ENCODE results near the gene LY6G6F. TPM values are rescaled to one million over a fixed set of nuclear protein-coding genes. Genes with fewer than 3 reads are reported as not detected.

The LY6G6F gene, protein sequence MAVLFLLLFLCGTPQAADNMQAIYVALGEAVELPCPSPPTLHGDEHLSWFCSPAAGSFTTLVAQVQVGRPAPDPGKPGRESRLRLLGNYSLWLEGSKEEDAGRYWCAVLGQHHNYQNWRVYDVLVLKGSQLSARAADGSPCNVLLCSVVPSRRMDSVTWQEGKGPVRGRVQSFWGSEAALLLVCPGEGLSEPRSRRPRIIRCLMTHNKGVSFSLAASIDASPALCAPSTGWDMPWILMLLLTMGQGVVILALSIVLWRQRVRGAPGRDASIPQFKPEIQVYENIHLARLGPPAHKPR
- not detected for total RNA-seq

DNA sequence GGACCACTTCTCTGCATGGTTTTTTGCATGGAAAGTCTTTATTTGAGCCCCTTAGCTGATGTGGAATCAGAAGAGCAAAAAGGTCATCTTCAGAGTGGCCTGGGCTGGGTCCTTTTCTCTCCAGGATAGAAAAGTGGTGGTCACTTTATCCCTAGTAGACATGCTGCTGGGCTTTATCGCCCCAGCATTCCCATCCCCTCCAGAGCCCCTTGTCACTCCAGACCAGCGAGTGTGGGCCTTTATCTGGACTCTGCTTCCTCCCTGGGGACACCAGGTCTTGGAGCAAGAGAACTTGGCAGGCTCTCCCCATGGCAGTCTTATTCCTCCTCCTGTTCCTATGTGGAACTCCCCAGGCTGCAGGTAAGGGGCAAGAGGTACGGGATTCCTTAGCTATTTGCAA, at the start of gene LY6G6F:
LY6G6F (plus strand) TSS at position 268 of the 400 bp plus-strand sequence; CDS start at position 309, 41 bp downstream.
- Mint-ChIP-seq H3K9me3 (ENCODE audit: insufficient read depth) (no peaks in the 10 kb centered on the region), H3K4me3 (no peak within 1 kb of the TSS), H3K27me3 (ENCODE audit: low read depth) (no peaks in the 10 kb centered on the region), H3K36me3 (ENCODE audit: low read depth) (peaks cover 4% of the 10 kb centered on the region), H3K4me1 (ENCODE audit: low read depth) (peaks cover 23% of the 10 kb centered on the region), H3K27ac (no peak within 1 kb of the TSS)
- ATAC-seq (no peak), DNase-seq (no peak)
- POLR2A ChIA-PET = interaction anchor here (0.7 kb wide), 1 partner anchor 34 kb away, joined by 3 read pairs; the partner anchor contains the start of gene MSH5
- CTCF ChIA-PET = no interaction called here

DNA sequence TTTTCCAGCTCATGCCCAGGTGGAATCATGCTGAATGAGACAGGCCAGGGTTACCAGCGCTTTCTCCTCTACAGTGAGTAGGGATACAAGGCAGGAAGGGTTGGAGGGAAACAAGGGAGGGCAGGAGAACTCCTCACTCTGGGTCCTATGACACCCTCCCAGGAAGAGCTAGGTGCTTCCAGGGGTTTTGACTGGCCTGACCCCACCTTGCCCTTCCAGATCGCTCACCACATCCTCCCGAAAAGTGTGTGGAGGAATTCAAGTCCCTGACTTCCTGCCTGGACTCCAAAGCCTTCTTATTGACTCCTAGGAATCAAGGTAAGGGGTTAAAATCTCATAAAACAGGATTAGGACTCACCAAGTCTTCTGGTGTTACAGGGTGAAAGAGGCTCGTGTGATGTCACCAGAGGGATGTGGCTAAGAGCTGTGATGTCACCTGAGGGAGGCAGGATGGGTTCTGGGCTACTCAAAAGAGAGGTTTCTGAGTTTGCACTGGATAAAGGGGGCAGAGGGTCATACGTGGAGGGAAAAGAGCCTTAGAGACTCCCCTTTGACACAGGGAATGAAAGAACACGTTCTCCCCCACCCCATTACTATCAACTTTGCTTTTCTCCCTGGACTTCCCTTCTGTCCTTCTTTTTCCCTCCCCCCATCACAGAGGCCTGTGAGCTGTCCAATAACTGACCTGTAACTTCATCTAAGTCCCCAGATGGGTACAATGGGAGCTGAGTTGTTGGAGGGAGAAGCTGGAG, 49.1 kb upstream of the LY6G6F start:
- DNase-seq = peak; percentile 73
- ChIA-PET CTCF (interaction anchor here (1.2 to 1.4 kb wide), 3 partner anchors 61 to 173 kb away, joined by 3 to 5 read pairs (median 4); no protein-coding TSS in a partner anchor), POLR2A (interaction anchor here (0.8 to 6.8 kb wide), 4 partner anchors 7 to 81 kb away, joined by 3 to 109 read pairs (median 3); partner anchors contain the start of genes CSNK2B and GPANK1)
- ATAC-seq = no peak
- Mint-ChIP-seq H3K4me1 (ENCODE audit: low read depth) (peaks cover 78% of the 10 kb centered on the region), H3K27me3 (ENCODE audit: low read depth) (no peaks in the 10 kb centered on the region), H3K36me3 (ENCODE audit: low read depth) (peaks cover 69% of the 10 kb centered on the region), H3K9me3 (ENCODE audit: insufficient read depth) (no peaks in the 10 kb centered on the region), H3K27ac (peak overlapping the region; percentile 89), H3K4me3 (peak overlapping the region; percentile 91)

DNA sequence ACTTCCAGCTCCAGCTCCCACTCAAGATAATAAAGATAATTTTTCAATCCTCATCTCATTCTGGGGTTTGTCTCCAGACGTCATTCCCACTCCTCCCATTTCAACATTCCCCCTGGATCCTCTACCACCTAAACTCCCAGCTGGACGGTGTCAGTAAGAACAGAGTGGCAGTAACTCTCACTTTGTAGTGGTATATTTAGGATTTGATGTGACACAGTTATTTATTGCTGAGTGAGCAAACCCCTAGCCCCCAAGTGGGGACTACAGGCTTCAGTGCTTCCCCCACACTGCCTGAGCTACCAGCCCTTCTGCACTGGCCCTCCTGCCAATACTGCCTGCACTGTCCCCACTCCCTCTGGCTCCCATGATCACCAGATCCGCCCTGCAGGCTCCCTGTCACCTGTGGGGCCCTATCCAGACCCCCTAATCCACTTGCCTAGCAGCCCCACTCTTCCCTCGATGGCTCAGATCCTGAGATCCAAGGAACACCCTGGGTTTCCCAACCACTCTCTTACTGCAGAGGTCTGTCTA, 48.4 kb upstream of the LY6G6F start:
- DNase-seq = no peak
- Mint-ChIP-seq H3K36me3 (ENCODE audit: low read depth) (peaks cover 71% of the 10 kb centered on the region), H3K27ac (peak overlapping the region; percentile 89), H3K9me3 (ENCODE audit: insufficient read depth) (no peaks in the 10 kb centered on the region), H3K4me3 (peak overlapping the region; percentile 91), H3K4me1 (ENCODE audit: low read depth) (peaks cover 80% of the 10 kb centered on the region), H3K27me3 (ENCODE audit: low read depth) (no peaks in the 10 kb centered on the region)
- ATAC-seq = no peak
- ChIA-PET POLR2A (interaction anchor here (0.8 to 1.1 kb wide), 2 partner anchors 13 to 82 kb away, joined by 3 read pairs; no protein-coding TSS in a partner anchor), CTCF (interaction anchor here (1.3 to 1.4 kb wide), 2 partner anchors 62 to 172 kb away, joined by 3 to 4 read pairs; no protein-coding TSS in a partner anchor)

DNA sequence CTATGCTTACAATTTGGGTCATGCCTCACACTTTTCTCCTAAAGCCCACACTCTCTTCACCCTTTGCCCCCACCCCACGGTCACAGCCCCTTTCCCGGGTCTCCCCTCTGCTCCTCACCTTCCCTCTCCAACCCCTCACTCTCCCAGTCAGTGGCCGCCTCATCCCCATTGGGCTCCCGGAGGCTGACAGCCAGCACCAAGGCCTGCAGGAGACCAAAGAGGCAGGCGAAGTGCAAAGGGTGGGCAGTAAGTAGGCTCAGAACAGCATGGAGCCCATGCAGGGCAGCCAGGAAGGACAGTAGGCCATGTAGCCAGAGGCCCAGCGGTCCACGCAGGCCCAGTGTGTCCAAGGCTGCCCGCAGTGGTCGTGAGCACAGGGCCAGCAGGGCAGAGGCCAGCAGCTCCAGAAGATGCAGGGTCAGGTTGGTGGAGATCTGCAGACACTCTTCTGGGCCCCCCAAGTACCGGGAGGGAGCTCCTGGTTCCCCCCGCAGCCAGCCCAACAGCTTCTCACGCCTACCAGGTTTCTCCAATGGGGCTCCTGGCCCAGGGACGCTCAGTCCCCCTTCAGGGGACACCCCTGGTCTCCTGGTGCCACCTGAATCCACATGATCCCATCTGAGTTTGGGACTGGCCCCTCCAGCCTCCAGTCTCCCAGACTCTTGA, 47.5 kb upstream of the LY6G6F start:
- no peak for ATAC-seq
- DNase-seq = no peak
- H3K4me3 Mint-ChIP-seq = peak overlapping the region; percentile 91
- peaks cover 85% of the 10 kb centered on the region for H3K4me1 Mint-ChIP-seq (ENCODE audit: low read depth)
- H3K27me3 Mint-ChIP-seq (ENCODE audit: low read depth) = no peaks in the 10 kb centered on the region
- peak overlapping the region; percentile 88 for H3K27ac Mint-ChIP-seq
- CTCF ChIA-PET = no interaction called here
- no peaks in the 10 kb centered on the region for H3K9me3 Mint-ChIP-seq (ENCODE audit: insufficient read depth)
- POLR2A ChIA-PET = interaction anchor here (1.5 kb wide), 1 partner anchor 79 kb away, joined by 5 read pairs; no protein-coding TSS in a partner anchor
- peaks cover 80% of the 10 kb centered on the region for H3K36me3 Mint-ChIP-seq (ENCODE audit: low read depth)

DNA sequence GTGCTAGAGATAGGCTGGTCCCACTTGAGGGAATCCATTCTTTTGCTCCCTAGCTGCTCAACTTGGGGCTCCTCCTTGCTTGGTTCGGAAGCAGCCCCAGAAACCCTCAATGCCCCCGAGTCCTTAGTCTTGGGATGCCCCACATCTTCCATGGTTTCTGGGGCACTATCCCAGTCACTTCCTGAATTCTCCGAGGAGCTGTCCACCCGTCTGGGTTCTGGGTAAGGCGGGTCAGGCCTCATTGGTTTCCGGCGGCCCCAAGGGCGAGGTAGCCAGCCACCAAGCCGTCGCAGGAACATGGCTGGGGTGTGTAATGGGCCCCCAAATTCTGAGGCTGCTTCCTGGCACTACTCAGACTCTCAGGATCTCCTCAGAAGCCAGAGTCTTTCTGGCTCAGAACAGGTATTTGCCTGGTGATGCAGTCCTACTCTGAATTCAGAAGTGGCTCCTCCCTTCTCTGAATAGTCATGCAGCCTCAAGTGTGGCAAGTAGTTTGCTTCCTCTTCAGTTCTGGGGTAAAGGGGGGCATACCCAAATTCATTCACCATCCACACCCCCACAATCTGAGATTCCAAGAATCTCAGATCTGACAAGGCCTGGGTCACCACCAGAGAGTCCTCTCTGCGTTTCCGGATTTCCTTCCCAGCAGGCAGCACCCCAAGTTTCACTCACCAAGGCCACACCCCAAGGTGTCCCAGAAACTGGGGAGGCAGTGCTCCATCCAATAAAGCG, 46.9 kb upstream of the LY6G6F start:
- ChIA-PET POLR2A (interaction anchor here (0.9 to 2.6 kb wide), 7 partner anchors 7 to 118 kb away, joined by 3 to 34 read pairs (median 6); partner anchors contain the start of genes ABHD16A, BAG6, CLIC1 and DDX39B), CTCF (interaction anchor here (0.8 to 2.6 kb wide), 3 partner anchors 61 to 80 kb away, joined by 3 to 6 read pairs (median 3); partner anchors contain the start of gene MSH5)
- DNase-seq (peak; percentile 61), ATAC-seq (peak; percentile 43)
- Mint-ChIP-seq H3K27ac (peak overlapping the region; percentile 88), H3K9me3 (ENCODE audit: insufficient read depth) (no peaks in the 10 kb centered on the region), H3K27me3 (ENCODE audit: low read depth) (no peaks in the 10 kb centered on the region), H3K4me1 (ENCODE audit: low read depth) (peaks cover 90% of the 10 kb centered on the region), H3K4me3 (peak overlapping the region; percentile 91), H3K36me3 (ENCODE audit: low read depth) (peaks cover 87% of the 10 kb centered on the region)

DNA sequence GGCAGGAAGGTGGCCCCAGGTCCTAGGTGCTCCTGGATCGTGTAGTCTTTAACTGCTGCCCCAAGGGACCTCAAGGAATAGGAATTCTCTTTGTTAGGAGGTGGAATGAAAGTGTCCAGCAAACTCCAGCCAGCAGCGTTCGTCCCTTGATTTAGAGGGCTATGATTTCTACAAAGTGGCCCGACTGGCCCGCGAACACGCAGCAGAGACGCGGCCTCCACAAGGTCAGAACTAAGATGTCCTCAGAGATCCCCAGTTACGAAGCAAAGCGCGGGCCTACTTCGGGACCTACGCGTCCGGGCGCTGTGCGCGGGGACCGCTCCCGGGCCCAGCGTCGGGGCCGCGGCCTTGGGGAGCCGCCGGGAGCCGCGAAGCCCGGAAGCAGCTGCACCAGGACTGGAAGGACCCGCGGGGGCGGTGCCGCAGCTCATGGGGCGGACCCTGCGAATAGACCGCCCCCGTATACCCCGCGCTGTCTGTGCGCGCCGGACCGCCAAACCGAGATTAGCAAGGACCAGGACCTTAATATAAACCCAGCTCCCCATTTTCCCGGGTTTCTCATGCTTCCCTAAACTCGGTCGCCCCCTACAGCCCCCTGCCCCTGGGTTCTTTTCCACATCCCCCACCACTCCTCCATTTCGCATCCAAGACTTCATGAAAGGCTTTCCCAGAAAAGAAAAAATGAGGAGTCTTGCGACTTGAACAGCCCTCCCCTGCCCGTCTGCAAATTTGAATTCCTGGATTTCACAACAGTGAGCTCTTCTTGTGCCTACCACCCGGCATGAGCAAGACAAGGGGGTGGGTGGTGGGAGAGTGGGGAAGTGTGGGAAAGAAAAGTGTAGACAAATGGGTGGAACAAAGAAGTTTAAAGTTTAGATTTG, 46.0 kb upstream of the LY6G6F start, which contains the start of gene C6orf47:
C6orf47 (minus strand) TSS at position 398 of the 881 bp plus-strand sequence. CDS start 831 bp downstream, outside the sequence.
- peaks cover 85% of the 10 kb centered on the region for H3K4me1 Mint-ChIP-seq (ENCODE audit: low read depth)
- H3K4me3 Mint-ChIP-seq = peak within 1 kb of the TSS; percentile 91
- peak within 1 kb of the TSS; percentile 88 for H3K27ac Mint-ChIP-seq
- peaks cover 82% of the 10 kb centered on the region for H3K36me3 Mint-ChIP-seq (ENCODE audit: low read depth)
- DNase-seq = peak; percentile 85
- CTCF ChIA-PET = interaction anchor here (0.8 to 2.6 kb wide), 6 partner anchors 8 to 262 kb away, joined by 3 to 6 read pairs (median 4); partner anchors contain the start of genes BAG6 and MSH5
- peak; percentile 74 for ATAC-seq
- no peaks in the 10 kb centered on the region for H3K27me3 Mint-ChIP-seq (ENCODE audit: low read depth)
- POLR2A ChIA-PET = interaction anchor here (0.6 to 2.6 kb wide), 14 partner anchors 8 to 959 kb away, joined by 3 to 34 read pairs (median 3); partner anchors contain the start of genes ABHD16A, BAG6, CLIC1 and DDX39B
- no peaks in the 10 kb centered on the region for H3K9me3 Mint-ChIP-seq (ENCODE audit: insufficient read depth)

DNA sequence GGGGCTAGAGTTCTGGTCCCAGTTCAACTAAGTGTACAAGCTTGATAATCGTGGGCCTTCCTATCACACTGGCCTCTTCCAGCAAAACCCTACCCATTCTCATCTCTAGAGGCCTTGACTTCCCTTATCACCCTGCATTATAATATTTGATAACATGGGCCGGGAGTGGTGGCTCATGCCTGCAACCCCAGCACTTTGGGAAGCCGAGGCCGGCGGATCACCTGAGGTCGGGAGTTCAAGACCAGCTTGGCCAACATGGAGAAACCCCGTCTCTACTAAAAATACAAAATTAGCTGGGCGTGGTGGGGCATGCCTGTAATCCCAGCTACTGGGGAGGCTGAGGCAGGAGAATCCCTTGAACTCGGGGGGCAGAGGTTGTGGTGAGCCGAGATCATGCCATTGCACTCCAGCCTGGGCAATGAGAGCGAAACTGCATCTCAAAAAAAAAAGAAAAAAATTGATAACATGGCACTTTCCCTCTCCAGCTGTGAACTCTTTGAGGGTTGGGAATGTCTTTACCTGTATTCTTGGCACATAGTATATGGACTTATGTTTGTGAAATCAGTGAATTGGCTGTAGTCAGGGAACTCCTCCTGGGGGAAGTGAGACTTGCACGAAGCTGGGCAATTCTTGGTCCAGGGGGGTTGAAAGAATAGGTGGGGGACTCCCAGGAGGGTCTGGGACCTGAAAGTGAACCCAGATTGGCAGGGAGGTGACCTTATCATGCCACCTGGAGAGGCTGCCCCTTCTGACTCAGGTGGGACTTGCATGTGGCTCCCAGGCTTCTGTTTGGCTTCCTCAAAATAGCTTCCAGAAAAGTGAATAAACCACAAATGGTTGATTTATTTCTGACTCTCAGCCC, 45.2 kb upstream of the LY6G6F start:
- peaks cover 81% of the 10 kb centered on the region for H3K36me3 Mint-ChIP-seq (ENCODE audit: low read depth)
- peaks cover 80% of the 10 kb centered on the region for H3K4me1 Mint-ChIP-seq (ENCODE audit: low read depth)
- peak overlapping the region; percentile 86 for H3K27ac Mint-ChIP-seq
- peak overlapping the region; percentile 91 for H3K4me3 Mint-ChIP-seq
- ATAC-seq (no peak), DNase-seq (no peak)
- no peaks in the 10 kb centered on the region for H3K9me3 Mint-ChIP-seq (ENCODE audit: insufficient read depth)
- no peaks in the 10 kb centered on the region for H3K27me3 Mint-ChIP-seq (ENCODE audit: low read depth)
- CTCF ChIA-PET = interaction anchor here (1.0 to 2.6 kb wide), 5 partner anchors 8 to 262 kb away, joined by 3 to 6 read pairs (median 4); partner anchors contain the start of gene BAG6
- POLR2A ChIA-PET = interaction anchor here (0.6 to 2.6 kb wide), 11 partner anchors 9 to 960 kb away, joined by 3 to 34 read pairs (median 4); partner anchors contain the start of genes ABHD16A, BAG6, CLIC1 and DDX39B

DNA sequence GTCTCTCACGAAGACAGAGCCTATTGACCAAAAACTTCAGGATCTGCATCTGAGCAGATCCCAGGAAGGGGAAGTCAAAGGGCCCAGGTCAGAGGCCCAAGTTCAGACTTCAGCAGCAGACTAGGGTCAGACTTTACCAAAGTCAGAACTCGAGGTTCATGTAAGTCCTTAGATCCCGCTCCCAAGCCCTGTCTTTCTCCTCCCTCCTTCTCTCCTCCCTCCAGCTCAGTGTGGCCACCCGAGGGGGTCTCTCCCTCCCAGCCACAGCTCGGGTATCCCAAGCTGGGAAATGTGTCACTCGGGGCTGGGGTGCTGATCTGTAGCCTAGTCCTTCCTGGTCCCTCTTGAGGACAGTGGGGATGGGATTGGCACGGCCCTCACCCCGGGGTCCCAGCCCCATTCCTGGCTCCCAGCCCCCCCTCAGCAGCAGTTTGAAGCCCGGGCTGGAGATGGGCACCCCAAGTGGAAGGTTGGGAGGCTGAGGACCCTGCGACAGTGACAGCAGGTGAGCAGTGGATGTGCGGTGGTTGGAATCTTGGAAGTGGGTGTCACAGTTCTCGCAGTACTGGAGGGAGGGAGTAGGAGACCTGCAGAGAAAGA, 44.4 kb upstream of the LY6G6F start:
- H3K36me3 Mint-ChIP-seq (ENCODE audit: low read depth) = peaks cover 81% of the 10 kb centered on the region
- ATAC-seq (no peak), DNase-seq (no peak)
- H3K4me3 Mint-ChIP-seq = peak overlapping the region; percentile 55
- ChIA-PET POLR2A (interaction anchor here (2.3 to 2.6 kb wide), 2 partner anchors 10 to 76 kb away, joined by 15 to 34 read pairs; partner anchors contain the start of genes BAG6, CLIC1 and MSH5), CTCF (interaction anchor here (1.1 to 4.5 kb wide), 5 partner anchors 9 to 261 kb away, joined by 3 to 34 read pairs (median 6); partner anchors contain the start of gene BAG6)
- H3K4me1 Mint-ChIP-seq (ENCODE audit: low read depth) = peaks cover 80% of the 10 kb centered on the region
- no peaks in the 10 kb centered on the region for H3K27me3 Mint-ChIP-seq (ENCODE audit: low read depth)
- peak overlapping the region; percentile 58 for H3K27ac Mint-ChIP-seq
- H3K9me3 Mint-ChIP-seq (ENCODE audit: insufficient read depth) = no peaks in the 10 kb centered on the region

Data from activated CD8-positive, alpha-beta T cell treated with anti-CD3 and anti-CD28 coated beads, Interleukin-2, amount 10 ng/mL, durations not matched to agents 7 days and 5 days (primary cell).